K562 (cell line): Measurements from ENCODE around the gene PDE9A. TPM values are rescaled to one million over a fixed set of nuclear protein-coding genes. Genes with fewer than 3 reads are reported as not detected.
A peak's percentile ranks its signal among the peaks of the same experiment; 100 is the strongest.

ENCODE experiments used
- ATAC-seq: fragments of 200-7000 bp; cut with Tn5 transposase; 3 replicates; pipeline ENCODE4 v1.9.1; 2020; ENCODE audit warnings: moderate library complexity
- BruUV-seq: library from RNA; stranded (reverse); fragments of 400-500 nt; replicated peaks from 2 replicates; lab custom pipeline; 2021; lab: Mats Ljungman, UMichigan
- CTCF ChIA-PET: fragments of 300-600 bp; formaldehyde crosslinking; extraction: SDS; loops from one replicate; lab custom pipeline; 2021; ENCODE audit warnings: low intra/inter-chr PET ratio; lab: Yijun Ruan, JAX
- POLR2A ChIA-PET: fragments of 300-600, 350-650 bp; sonication (Branson Sonifier 250); formaldehyde crosslinking; extraction: SDS; loops from one replicate; lab custom pipeline; 2021; ENCODE audit warnings: antibody characterized with exemption, inconsistent platforms; lab: Yijun Ruan, JAX
- DNase-seq, 4 experiments: peaks; one replicate each; pipeline versions ENCODE4 v3.0.0 to v3.0.0-alpha.2; 2011 to 2018; ENCODE audit warnings: low spot score in 3 of 4, mixed read lengths in 3 of 4; ENCODE audit errors: extremely low read depth in 1 of 4
- FAIRE-seq: peaks from 2 replicates; lab custom pipeline; 2011; peaks lifted over from hg19 to GRCh38; lab: Jason Lieb, UNC
- H2AFZ ChIP-seq: 2 replicates; pipeline ENCODE4 v1.6.0; 2011; ENCODE audit warnings: low read depth, low read length, control low read depth, inconsistent platforms
- H3K27ac ChIP-seq: fragments of 200-600 bp; 3 replicates; pipeline ENCODE4 v1.8.0; 2011; ENCODE audit warnings: low read depth, mild to moderate bottlenecking, control low read depth, inconsistent platforms, low read length, moderate library complexity, mixed read lengths; ENCODE audit errors: extremely low read depth
- H3K27me3 ChIP-seq, 2 experiments: fragments of 300-600 bp in 1 of 2; 2 replicates in 1 of 2; 3 replicates in 1 of 2; pipeline versions ENCODE4 v1.6.0 to v1.8.0; 2011; ENCODE audit warnings: inconsistent platforms in 2 of 2, low read length in 2 of 2, mild to moderate bottlenecking in 1 of 2, mixed read lengths in 1 of 2, moderate library complexity in 1 of 2; ENCODE audit not compliant: control insufficient read depth in 2 of 2, insufficient read depth in 2 of 2
- H3K36me3 ChIP-seq: fragments of 300-600 bp; 3 replicates; pipeline ENCODE4 v1.8.0; 2011; ENCODE audit warnings: mild to moderate bottlenecking, low read length, inconsistent platforms; ENCODE audit not compliant: control insufficient read depth, insufficient read depth
- H3K4me1 ChIP-seq, 2 experiments: fragments of 200-600 bp in 1 of 2; replicated peaks in 1 of 2; 2 replicates in 1 of 2; 3 replicates in 1 of 2; pipeline versions ENCODE4 v1.5.1 to v1.8.0; 2011; ENCODE audit warnings: inconsistent platforms in 2 of 2, low read length in 2 of 2, mild to moderate bottlenecking in 1 of 2, mixed read lengths in 1 of 2, moderate library complexity in 1 of 2; ENCODE audit not compliant: control insufficient read depth in 2 of 2, insufficient read depth in 2 of 2
- H3K4me2 ChIP-seq: 2 replicates; pipeline ENCODE4 v1.6.1; 2011; ENCODE audit warnings: low read length, control low read depth, inconsistent platforms, mixed read lengths; ENCODE audit not compliant: insufficient read depth
- H3K4me3 ChIP-seq: fragments of 200-600 bp; sonication (generic), shearing (Covaris generic); 2 replicates; pipeline ENCODE4 v1.5.1; 2016; ENCODE audit warnings: control low read depth, inconsistent platforms
- H3K79me2 ChIP-seq: fragments of 200-600 bp; 3 replicates; pipeline ENCODE4 v1.8.0; 2011; ENCODE audit warnings: low read length, inconsistent platforms; ENCODE audit not compliant: control insufficient read depth, insufficient read depth
- H3K9ac ChIP-seq, 2 experiments: 2 replicates each; pipeline versions ENCODE4 v1.6.0 to v1.6.1; 2011; ENCODE audit warnings: low read depth in 2 of 2, low read length in 2 of 2, control low read depth in 1 of 2, inconsistent platforms in 1 of 2, mild to moderate bottlenecking in 1 of 2, mixed read lengths in 1 of 2; ENCODE audit not compliant: insufficient read depth in 1 of 2
- H3K9me1 ChIP-seq: one replicate; pipeline ENCODE4 v1.6.0; 2011; ENCODE audit warnings: inconsistent platforms, mild to moderate bottlenecking, low read length, moderate library complexity; ENCODE audit not compliant: control insufficient read depth, insufficient read depth
- H3K9me3 ChIP-seq: replicated peaks from 2 replicates; pipeline ENCODE4 v1.5.1; 2011; ENCODE audit warnings: low read depth, low read length, inconsistent platforms; ENCODE audit not compliant: control insufficient read depth, insufficient read depth
- H4K20me1 ChIP-seq: replicated peaks from 2 replicates; pipeline ENCODE4 v1.6.1; 2011; ENCODE audit warnings: low read length, inconsistent platforms, mixed read lengths; ENCODE audit not compliant: control insufficient read depth, insufficient read depth
- E2F3 ChIP-seq: fragments of 250-450 bp; sonication (Bioruptor Pico); IDR thresholded peaks from 2 replicates; pipeline ENCODE4 v1.4.0; 2020; ENCODE audit warnings: mild to moderate bottlenecking
- EP300 ChIP-seq: IDR thresholded peaks from 2 replicates; pipeline ENCODE4 v1.6.1; 2012; ENCODE audit warnings: low read length, improper control_type of control experiment
- IFI16 ChIP-seq: fragments of 250-450 bp; sonication (Bioruptor Pico); IDR thresholded peaks from 2 replicates; pipeline ENCODE4 v2.1.2; 2022; ENCODE audit warnings: mild to moderate bottlenecking, inconsistent platforms
- NFIC ChIP-seq: fragments of 450-650 bp; IDR thresholded peaks from 2 replicates; pipeline ENCODE4 v1.6.1; 2017; ENCODE audit warnings: mild to moderate bottlenecking, inconsistent platforms
- RBM25 ChIP-seq: fragments of 200-400 bp; formaldehyde crosslinking; IDR thresholded peaks from 2 replicates; pipeline ENCODE4 v1.6.1; 2018; ENCODE audit warnings: low read length, low read depth, moderate library complexity; ENCODE audit not compliant: severe bottlenecking
- SIN3B ChIP-seq: fragments of 450-650 bp; IDR thresholded peaks from 2 replicates; pipeline ENCODE4 v1.6.1; 2017; ENCODE audit warnings: low read depth, mild to moderate bottlenecking, moderate library complexity
- YBX1 ChIP-seq: fragments of 450-650 bp; IDR thresholded peaks from 2 replicates; pipeline ENCODE4 v1.7.1; 2016; ENCODE audit warnings: mild to moderate bottlenecking
- ZNF316 ChIP-seq: fragments of 450-650 bp; IDR thresholded peaks from 2 replicates; pipeline ENCODE4 v1.6.1; 2016
- ZNF586 ChIP-seq: fragments of 450-650 bp; formaldehyde crosslinking; conservative IDR thresholded peaks from 2 replicates; pipeline ENCODE4 v1.4.0; 2020; ENCODE audit warnings: mild to moderate bottlenecking, moderate library complexity
- ZNF696 ChIP-seq: fragments of 250-450 bp; sonication (Bioruptor Pico); conservative IDR thresholded peaks from 2 replicates; pipeline ENCODE4 v1.4.0; 2020; ENCODE audit warnings: mild to moderate bottlenecking, moderate library complexity
- WGBS: fragments of 100-300 bp; shearing (Covaris generic); methylation state at CpG from one replicate; pipeline ENCODE4 v1.1.6; 2016; ENCODE audit warnings: low coverage, mixed read lengths; ENCODE audit not compliant: insufficient coverage; ENCODE audit errors: missing lambda C conversion rate; 5-methylcytosine and 5-hydroxymethylcytosine counted together
- in situ Hi-C: fragments of 300-500 bp; cut with MboI; formaldehyde crosslinking; loops from 4 replicates; pipeline ENCODE4 v1.15.0; 2018; ENCODE audit warnings: inconsistent platforms, mixed read lengths
- intact Hi-C: fragments of 100-400 bp; cut with micrococcal nuclease; formaldehyde crosslinking; loops from 2 replicates; pipeline ENCODE4 v1.14.2; 2022
- polyA plus RNA-seq, 8 experiments: library from polyadenylated mRNA; depleted of rRNA in 4 of 8; stranded (reverse) in 5 of 8; unstranded in 3 of 8; fragments of >200 nt; fragmentation: Nextera tagmentation in 2 of 8; fragmentation: Illumina TruSeq in 1 of 8; extraction: Ambion mirVana in 2 of 8; extraction: Trizol in 1 of 8; gene quantifications; 2 replicates each; pipeline versions ENCODE4 v1.2.1 to v1.2.3, GENCODE V29; 2011 to 2014; ENCODE audit warnings: inconsistent platforms in 1 of 8, missing spikeins in 1 of 8
- total RNA-seq, 7 experiments: library from RNA; depleted of rRNA in 6 of 7; stranded (reverse); fragments of >200 nt in 6 of 7; fragmentation: Illumina TruSeq in 2 of 7; extraction: Trizol in 2 of 7; gene quantifications; 2 replicates each; pipeline versions ENCODE4 v1.2.1 to v1.2.3, GENCODE V29; 2011 to 2021; ENCODE audit warnings: low replicate concordance in 1 of 7
- TF ChIP-seq, protein P1 (sequence below): fragments of 250-450 bp; sonication (Bioruptor Pico); IDR thresholded peaks from 2 replicates; pipeline ENCODE4 v1.8.0; 2021; ENCODE audit warnings: moderate library complexity, mild to moderate bottlenecking, inconsistent platforms
- TF ChIP-seq, protein P2 (sequence below): fragments of 250-450 bp; sonication (Bioruptor Pico); IDR thresholded peaks from 2 replicates; pipeline ENCODE4 v1.6.1; 2021; ENCODE audit warnings: mild to moderate bottlenecking

The PDE9A gene
- total and polyA plus RNA-seq, 9 of the 15 experiments (the other 6 are each of a cell fraction or from before 2014, with no cell fraction given): 0.07 to 0.27 TPM; not detected in 7

DNA sequence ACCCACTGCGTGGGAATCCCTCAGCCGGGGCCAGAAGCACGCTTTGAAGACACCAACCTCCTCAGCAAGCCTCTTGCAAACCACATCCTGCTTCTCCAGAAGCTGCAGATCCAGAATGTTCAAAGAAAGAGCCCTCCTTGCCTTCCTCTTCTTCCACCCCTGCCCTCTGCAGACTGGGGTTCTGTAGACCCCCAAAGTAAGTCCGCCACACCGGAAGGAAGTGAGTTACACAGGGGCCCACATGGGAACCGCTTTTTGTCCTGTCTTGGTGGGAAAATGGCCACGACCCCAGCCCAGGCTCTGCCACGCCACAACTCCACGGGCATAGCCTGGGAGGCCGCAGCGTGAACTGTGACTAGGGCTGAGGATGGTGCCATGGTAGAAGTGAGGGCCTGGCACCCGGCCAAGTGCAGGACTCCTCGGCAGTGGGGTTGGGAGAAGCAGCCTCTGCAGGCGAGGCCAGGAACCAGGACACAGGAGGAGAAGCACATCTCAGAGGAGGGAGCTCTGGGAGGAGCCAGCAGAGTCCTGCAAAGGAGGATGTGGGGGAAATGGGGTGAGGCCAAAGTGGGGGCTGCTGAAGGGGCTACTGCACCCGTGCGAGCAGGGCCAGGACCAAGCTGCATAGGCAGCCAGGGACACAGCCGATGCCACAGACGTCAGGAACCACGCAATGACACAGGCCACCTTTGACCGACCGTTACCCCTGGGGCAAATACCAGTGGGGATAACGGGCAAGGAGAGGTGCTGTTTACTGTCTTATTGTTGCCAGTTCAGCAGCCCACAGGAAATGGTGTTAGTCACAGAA lies 30.9 kb downstream of the PDE9A start:
- Histone ChIP-seq H3K4me1 (peaks cover 0 to 19% of the 10 kb centered on the region in 2 experiments; a peak in 2 of 5 replicates), H3K4me2 (no peak overlapping the region), H3K9me1 (no peaks in the 10 kb centered on the region), H3K27ac (no peak overlapping the region), H4K20me1 (peaks cover 14% of the 10 kb centered on the region), H3K79me2 (no peaks in the 10 kb centered on the region), H3K27me3 (peaks cover 73 to 91% of the 10 kb centered on the region in 2 experiments), H3K36me3 (no peaks in the 10 kb centered on the region), H2AFZ (no peak overlapping the region), H3K9me3 (no peaks in the 10 kb centered on the region), H3K4me3 (no peak overlapping the region), H3K9ac (no peak overlapping the region)
- in situ Hi-C loops: no loop called here
- TF ChIP-seq SIN3B (no peak), NFIC (peak; percentile 87), ZNF586 (no peak)
- ATAC-seq (no peak), DNase-seq (no peak), FAIRE-seq (no peak)
- no TSS peak for BruUV-seq
- intact Hi-C loops: no loop called here
- ChIA-PET POLR2A (interaction anchor here (0.7 kb wide), 1 partner anchor 280 kb away, joined by 3 read pairs; the partner anchor contains the start of gene UBASH3A), CTCF (no interaction called here)
- WGBS: 3% methylated on average over 22 of the region's 22 CpGs

DNA sequence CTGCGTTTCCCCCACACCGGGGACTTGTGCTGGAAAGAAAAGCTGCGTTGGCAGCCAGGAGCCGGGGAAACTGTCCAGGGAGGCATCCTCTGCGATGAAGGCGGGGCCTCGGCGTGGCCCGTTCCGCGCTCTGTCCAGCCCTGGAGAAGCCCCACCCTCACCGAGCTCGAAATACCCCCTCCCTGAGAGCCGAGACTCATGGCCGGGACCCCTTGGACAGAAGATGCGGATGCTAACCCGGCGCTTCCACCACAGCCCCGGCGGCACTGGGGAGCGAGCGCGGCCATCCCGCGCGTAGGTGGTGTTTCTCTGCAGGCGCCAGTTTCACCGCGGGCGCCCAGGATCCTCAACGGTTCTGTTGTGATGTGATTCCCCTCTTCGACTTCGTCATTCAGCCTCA lies 31.6 kb downstream of the PDE9A start:
- no peak overlapping the region for H3K4me2 ChIP-seq
- ATAC-seq (no peak), FAIRE-seq (no peak), DNase-seq (no peak)
- no peaks in the 10 kb centered on the region for H3K9me1 ChIP-seq
- ChIA-PET CTCF (no interaction called here), POLR2A (interaction anchor here (0.5 to 0.7 kb wide), 2 partner anchors 281 to 289 kb away, joined by 3 to 5 read pairs; partner anchors contain the start of genes PKNOX1 and UBASH3A)
- H3K4me1 ChIP-seq: peaks cover 0 to 19% of the 10 kb centered on the region in 2 experiments; a peak in 2 of 5 replicates
- H3K27ac ChIP-seq: no peak overlapping the region
- no peaks in the 10 kb centered on the region for H3K9me3 ChIP-seq
- in situ Hi-C loops: no loop called here
- no peak overlapping the region for H3K4me3 ChIP-seq
- no peak overlapping the region for H2AFZ ChIP-seq
- peaks cover 67 to 89% of the 10 kb centered on the region in 2 experiments for H3K27me3 ChIP-seq
- H3K79me2 ChIP-seq: no peaks in the 10 kb centered on the region
- no peaks in the 10 kb centered on the region for H3K36me3 ChIP-seq
- 27% methylated on average over 30 of the region's 33 CpGs for WGBS
- H3K9ac ChIP-seq: no peak overlapping the region
- intact Hi-C loops: no loop called here
- BruUV-seq: no TSS peak
- H4K20me1 ChIP-seq: peaks cover 13% of the 10 kb centered on the region
- TF ChIP-seq YBX1 (no peak), ZNF696 (no peak), RBM25 (no peak), IFI16 (CRISPR knock-in tag) (no peak), E2F3 (CRISPR knock-in tag) (no peak), EP300 (no peak), ZNF316 (no peak)
- TF ChIP-seq, protein P1, sequence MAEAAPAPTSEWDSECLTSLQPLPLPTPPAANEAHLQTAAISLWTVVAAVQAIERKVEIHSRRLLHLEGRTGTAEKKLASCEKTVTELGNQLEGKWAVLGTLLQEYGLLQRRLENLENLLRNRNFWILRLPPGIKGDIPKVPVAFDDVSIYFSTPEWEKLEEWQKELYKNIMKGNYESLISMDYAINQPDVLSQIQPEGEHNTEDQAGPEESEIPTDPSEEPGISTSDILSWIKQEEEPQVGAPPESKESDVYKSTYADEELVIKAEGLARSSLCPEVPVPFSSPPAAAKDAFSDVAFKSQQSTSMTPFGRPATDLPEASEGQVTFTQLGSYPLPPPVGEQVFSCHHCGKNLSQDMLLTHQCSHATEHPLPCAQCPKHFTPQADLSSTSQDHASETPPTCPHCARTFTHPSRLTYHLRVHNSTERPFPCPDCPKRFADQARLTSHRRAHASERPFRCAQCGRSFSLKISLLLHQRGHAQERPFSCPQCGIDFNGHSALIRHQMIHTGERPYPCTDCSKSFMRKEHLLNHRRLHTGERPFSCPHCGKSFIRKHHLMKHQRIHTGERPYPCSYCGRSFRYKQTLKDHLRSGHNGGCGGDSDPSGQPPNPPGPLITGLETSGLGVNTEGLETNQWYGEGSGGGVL (CRISPR knock-in tag): no peak
- TF ChIP-seq, protein P2, sequence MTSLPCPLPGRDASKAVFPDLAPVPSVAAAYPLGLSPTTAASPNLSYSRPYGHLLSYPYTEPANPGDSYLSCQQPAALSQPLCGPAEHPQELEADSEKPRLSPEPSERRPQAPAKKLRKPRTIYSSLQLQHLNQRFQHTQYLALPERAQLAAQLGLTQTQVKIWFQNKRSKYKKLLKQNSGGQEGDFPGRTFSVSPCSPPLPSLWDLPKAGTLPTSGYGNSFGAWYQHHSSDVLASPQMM (CRISPR knock-in tag): no peak
